HG03066 (cell line): ENCODE results near the gene ITGB3.

Source experiments
- ATAC-seq: cut with Tn5 transposase; IDR thresholded peaks from one replicate; pipeline ENCODE4 v1.9.1; 2021; ENCODE audit warnings: low read depth; ENCODE audit not compliant: unreplicated experiment

Gene ITGB3

DNA sequence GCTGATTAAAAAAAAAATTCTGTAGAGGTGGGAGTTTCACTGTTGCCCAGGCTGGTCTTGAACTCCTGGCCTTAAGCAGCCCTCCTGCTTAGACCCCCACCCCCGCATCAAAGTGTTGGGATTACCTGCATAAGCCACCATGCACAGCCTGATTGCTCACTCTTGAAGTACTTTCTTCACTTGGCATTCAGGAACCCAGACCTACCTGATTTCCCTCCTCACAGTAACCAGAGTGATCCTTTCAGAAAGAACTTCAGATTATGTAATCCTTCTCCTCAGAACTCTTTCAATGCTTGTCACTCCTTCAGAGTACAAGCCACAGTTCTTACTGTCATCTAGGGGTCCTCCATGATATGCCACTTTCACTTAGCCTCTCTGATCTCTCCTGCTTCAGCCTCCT lies 71.5 kb downstream of the ITGB3 start:
- ATAC-seq: no peak

DNA sequence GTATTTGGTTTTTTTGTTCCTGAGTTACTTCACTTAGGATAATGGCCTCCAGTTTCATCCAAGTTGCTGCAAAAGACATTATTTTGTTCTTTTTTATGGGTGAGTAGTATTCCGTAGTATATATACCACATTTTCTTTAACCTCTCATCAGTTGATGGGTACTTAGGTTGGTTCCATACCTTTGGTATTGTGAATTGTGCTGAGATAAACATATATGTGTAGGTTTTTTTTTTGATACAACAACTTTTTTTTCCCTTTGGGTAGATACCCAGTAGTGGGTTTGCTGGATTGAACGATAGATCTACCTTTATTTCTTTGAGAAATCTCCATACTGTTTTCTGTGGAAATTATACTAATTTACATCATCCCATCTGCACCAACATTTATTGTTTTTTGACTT lies 76.9 kb downstream of the ITGB3 start:
- no peak for ATAC-seq

DNA sequence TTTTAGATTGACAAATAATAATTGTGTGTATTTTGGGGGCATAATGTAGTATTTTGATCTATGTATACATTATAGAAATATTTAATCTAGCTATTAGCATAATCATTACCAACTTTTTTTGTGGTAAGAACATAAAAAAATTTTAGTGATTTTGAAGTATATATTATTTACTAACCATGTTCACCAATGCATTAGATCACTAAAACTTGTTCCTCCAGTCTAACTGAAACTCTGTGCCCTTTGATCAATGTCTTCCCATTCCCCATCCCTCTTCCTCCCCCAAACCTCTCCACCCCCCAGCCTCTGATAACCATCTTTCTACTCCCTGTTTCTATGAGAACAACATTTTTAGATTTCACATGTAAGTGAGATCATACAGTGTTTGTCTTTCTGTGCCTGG lies 78.7 kb downstream of the ITGB3 start:
- no peak for ATAC-seq

DNA sequence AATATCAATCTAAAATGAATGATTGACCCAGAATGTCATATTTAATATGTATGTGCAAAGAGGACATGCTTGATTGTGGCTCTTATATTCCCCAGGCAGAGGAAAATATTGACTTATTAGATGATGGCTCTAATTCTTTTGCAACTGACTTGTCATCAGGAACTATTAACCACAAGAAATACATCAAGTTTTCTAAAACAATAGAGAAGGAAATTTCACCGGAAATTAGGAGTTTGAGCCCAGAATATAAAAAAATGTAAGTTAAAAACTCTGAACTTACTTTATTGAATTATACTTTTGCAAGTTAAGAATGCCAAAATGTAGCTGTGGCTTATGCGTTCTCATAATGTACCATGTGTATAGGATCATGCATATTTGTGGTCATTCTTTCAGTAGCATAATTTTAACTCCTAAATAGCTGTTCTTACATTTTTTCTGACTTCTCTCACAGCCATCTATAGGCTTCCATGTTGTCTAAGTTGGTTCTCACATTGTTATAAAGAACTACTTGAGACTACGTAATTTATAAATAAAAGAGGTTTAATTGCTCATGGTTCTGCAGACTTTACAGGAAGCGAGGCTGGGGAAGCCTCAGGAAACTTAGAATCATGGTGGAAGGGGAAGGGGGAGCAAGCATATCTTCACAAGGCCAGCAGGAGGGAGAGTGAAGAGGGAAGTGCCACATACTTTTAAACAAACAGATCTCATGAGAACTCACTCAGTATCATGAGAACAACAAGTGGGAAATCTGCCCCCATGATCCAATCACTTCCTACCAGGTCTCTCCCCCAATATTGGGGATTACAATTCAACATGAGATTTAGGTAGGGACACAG lies 81.7 kb downstream of the ITGB3 start:
- no peak for ATAC-seq

DNA sequence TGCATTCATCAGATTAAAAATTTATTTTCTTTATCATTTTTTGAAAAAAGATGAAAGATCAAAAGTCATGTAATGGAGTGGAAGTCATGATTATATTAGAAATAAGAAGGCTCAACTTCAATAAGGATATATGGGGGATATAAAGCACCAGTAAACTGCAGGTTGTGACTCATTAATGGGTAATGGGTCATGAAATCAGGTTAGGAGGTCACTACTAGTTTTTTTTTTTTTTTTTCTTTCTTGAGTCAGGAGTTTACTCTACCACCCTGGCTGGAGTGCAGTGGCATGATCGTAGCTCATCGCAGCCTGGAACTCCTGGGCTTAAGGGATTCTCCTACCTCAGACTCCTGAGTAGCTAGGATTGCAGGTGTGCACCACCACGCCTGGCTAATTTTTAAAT lies 84.4 kb downstream of the ITGB3 start:
- no peak for ATAC-seq

DNA sequence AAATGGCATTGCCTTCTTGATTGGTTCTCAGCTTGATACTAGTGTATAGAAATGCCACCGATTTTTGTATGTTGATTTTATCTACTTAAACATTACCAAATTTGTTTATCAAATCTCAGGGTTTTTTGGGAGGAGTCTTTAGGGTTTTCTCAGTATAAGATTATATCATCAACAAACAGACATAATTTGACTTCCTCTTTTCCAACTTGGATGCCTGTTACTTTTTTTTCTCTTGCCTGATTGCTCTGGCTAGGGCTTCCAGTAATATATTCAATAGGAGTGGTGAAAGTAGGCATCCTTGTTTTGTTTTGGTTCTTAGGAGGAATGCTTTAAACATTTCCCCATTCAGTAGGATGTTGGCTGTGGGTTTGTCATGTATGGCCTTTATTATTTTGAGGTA lies 99.2 kb downstream of the ITGB3 start:
- ATAC-seq: no peak

DNA sequence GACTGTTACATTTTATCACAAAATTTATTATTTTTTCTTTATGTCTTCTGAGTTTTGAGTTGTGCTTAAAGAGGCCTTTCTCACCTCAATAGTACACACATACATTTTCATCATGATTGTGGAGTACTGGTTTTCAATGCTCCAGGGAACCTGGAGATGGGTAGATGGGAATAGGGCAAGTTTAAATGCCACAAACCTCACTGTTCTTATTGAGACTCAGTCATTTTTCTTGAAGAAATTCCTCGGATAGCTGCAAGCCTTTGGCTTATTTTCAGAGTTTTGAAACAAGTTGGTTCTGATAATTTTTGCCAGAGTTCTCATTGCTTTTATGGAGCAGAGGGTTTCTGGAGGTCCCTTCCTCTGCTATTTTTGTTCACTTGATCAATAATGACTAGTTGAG lies 105.0 kb downstream of the ITGB3 start:
- ATAC-seq: no peak
